ENCODE measurements around the gene TNIK.
"Not testable (repeated sequence)": the region's sequence is repeated elsewhere in the genome, so short reads cannot be mapped to it uniquely, and the experiment has no call there.

Gene TNIK

DNA sequence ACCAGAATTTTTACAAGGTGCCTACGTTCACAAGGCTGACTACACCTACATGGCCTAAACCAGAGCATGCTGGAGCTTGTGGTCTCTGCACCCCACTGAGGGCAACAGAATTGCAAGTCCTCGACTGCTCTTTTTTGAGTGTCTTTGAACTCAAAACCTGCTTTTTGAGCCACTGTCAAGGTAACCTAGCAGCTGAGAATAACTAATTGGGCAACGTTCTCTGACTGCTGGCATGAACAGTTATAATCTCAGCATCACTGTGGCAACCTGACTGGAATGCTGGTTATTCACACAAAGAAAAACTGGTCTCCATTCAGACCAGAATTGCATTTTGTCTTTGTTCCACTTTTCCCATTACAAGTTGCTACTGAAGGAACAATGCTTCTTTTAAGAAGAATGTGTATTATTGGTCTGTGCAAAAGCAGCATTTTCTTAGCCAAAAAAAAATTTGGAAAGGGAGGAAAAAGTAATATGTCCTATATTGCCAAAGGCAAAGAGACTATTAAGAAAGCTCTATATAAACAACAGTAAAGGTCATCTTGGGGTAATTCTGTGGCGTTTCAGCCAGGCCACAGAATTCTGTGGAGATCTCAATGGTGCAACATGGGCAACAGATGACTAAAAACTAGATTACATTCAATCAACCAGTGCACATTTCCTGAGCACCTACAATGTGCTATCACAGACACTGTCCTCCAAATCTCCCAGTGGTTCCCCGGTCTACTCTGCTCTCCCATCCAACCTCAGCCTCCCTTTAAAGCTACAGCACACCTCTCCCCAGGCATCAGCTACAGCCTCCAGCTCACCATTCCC, 76.8 kb downstream of the TNIK start:
- no peak for DNase-seq

DNA sequence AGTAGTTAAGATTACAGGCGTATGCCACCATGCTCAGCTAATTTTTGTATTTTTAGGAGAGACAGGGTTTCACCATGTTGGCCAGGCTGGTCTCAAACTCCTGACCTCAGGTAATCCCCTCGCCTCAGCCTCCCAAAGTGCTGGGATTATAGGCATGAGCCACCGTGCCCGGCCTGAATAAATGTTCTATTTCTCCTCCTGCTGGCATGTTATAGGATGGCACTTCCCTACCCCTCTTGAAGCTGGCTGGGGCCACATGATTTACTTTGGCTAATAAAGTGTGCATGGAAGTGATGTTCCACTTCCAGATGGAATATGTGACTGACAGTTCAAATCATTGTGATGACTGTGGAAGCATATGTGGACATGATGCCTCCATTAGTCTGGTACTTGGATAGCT, 77.9 kb downstream of the TNIK start:
- not testable (repeated sequence) for DNase-seq

DNA sequence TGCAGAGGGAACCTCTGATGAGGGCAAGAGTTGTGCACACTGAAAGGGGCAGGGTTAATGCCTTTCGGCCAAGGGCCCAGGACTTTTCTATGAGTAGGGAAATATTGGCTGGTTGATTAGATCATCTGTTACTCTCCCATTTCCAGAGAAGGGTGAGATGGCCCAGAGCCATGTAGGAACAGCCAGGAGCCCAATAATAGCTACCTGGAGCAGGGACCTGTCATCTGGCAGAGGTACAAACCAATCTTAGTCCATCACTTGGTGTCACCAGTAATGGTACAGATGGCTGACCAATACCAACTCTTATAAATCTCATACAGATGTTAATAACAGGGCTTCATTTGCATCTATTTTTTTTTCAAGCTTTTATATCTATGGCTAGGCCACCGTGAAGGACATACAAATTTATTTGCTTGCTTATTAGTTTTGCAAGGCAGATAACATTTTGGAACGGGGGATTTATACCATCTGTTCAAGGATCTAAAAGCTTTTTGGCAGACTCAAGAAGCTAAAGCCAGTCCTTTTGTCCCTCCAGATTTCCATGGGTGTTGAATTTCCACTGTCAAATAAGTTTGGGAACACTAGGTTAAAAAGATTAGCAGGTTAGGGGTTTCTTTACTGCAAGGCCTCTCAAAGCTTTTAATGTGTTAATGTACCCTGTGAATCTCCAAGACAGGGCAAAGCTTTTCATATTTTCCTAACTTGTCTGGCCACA, 79.3 kb downstream of the TNIK start:
- no peak for DNase-seq

DNA sequence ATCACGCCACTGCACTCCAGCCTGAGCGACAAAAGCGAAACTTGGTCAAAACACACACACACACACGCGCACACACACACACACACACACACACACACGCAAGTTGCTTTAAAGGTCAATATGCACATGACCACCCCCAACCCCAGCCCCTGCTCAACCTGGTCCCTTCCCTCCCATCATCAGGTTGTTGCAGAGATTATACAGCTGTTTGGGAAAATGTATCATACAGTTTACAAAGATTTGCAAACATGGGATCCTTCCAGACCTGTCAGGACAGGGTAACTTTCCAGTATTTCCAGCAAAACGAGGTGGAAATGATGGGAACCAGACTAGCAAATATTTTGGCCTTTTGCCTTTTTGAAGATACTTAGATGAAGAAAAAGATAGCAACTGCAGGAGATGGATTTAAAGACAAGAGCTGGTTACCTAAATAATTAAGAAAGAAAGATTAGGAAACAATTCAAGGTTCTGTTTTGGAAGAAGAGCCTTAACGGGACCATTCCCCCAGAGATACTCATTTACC, 80.2 kb downstream of the TNIK start:
- DNase-seq, result no peak

DNA sequence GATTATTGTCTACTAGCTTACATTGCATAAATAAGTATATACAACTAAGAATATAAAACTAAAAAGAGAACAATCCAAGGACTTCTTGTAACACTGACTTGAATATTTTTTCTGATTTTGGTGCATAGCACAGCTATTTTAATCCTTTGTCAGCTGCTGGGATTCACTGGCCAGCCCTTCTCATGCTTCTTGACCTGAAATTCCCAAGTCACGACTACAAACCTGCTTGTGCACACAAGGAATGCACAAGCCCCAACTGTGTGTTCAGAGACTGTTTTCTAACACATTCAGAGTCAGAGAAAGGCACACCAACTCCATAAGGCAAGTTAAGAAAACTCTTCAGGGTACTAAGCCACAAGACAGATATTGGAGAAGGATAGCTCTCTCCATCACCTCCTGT, 80.9 kb downstream of the TNIK start:
- no peak for DNase-seq

DNA sequence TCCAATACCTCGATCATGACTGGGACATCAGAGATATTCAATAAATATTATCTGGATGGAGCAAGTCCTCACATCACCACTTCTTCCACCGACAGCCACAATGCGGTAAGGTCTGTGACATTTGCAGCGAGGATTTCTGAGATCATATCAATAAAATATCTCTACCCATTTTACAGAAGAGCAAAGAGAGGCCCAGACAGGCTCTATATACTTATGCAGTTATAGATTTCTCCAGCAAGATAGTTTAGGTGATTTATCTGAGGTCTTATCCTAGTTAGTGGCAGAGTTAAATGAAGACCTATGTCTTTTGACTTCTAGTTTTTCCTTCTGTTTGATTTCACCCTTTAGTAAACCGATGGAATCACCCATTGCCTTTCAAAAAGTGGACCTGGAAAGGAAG, 81.6 kb downstream of the TNIK start:
- no peak for DNase-seq

DNA sequence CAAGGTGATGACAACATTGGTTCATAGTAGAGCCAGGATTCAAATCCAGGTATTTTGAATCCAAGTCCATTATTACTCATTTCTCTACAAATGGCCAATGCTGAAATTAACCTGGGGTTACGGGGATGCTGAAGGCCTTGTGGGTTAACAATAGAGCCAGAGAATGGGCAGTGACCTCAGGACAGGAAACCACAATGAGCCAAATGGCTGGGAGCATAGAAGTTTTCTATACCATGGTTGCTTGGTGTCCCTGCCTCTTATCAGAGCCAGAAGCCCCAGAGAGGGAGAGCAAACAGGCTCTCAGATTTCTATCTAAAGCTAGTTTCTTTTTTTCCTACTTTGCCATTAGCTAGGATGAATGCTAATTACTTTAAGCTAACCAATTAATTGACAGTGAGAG, 82.3 kb downstream of the TNIK start:
- DNase-seq, result no peak

DNA sequence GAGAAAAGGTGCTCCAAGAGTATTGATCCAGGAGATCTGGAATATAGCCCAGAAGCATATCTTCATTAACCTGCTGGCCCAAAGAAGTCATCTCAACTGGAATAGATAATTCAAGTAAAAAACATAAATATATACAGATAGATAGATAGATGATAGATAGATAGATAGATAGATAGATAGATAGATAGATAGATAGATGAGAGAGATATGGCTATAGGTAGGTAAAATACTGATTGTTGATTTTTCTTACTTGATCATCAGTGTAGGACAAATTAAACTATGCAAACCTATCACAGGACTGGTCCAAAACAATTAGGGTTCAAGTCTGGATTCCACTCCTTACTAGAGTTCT, 83.6 kb downstream of the TNIK start:
- no peak for DNase-seq

DNA sequence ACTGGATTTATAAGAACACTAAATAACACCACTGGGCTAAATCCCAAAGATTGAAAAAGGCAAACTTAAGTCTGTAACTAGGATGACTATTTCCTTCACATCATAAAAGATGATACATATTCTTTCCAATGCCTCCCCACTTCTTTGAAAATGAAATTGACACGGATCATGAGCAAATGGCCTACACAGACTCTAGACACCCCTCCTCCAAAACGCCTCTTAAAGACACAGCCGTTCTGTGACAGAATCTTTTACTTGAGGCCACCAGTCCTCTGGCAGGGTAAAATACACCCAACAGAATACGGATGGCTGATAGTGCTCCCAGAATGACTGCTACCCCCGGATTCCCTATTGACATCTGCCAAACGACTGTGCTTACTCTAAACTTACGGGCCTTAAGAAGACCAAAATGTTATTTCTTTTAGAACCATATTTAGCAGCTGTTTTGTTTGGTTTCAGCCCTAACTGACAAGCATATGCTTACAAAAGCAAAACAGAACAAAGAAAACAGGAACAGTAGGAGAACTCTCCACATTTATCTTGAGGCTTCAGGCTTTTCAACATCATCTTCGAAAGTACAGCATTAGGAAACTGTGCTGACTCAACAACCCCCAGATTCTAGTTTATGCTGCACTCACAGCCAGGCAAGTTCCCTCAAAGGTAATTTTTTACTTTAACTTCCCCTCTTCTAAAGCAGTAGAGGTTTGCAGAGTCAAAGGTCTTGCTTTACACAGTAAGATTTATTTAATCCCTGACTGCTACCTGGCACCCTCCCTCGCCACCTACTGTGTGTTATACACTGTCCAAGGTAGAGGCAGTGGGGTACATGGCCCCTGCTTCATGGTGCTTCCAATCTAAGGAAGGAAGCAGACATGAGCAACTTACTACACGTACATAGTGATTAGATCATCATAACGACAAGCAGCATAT, 84.3 kb downstream of the TNIK start:
- DNase-seq, result no peak

DNA sequence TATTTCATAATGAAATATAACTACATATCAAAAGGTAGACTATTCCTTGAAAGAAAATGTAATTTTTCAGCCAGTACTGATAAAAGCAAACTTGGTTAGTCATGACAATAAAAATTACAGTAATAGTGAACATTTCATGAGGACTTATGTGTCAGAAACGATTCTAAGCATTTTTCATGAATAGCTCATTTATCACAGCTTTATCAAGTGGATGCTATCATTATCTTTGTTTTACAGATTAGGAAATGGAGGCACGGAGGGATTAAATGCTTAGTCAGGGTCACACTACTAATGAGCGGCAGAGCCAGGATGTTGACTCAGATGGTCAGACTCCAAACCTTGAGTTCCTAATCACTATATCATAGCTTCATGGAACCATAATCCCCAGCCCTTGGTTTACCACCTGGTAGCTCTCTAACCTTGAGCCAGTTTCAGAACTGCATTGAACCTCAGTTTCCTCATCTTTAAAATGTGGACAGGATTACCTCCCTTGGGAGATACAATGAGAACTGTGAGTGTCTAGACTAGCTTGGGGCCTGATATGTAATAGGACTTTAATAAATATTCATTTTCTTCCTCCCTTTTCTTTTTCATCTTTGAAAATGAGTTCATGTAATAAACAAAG, 85.4 kb downstream of the TNIK start:
- no peak for DNase-seq

DNA sequence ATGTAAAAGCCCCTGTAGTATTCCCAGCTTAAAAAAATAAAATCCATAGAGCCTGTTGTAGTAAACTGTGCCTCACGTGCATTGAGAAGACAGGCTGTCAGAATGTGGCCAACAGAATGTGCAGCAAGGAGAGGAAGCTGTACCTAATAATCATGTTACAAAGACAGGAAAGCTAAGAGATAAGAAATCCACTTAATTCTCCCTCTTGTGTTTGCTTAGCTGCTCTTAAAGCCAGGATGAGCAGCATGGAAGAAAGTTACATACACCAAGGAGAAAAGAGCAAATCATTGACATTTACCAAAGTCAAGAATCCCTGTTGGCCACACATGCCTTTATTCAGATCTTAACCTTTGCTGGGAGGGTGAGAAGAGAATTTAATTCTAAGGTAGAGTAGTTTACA, 85.9 kb downstream of the TNIK start:
- no peak for DNase-seq

DNA sequence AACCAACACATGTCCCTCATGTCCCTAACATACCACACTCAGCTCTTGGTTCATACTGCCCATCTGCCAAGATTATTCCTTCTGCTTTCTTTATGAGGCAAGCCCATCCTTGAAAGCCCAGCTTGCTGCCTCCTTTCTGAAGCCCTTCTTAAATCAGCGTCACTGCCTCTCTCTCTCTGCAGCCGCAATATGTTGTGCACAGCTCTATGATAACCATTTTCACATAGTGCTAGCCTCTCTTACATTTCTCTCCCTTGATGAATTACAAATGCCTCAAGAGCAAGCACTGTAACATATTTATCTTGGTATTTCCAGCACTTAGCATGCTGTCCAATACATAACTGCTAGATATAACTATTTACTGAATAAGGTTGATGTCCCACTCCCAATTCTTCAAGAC, 86.5 kb downstream of the TNIK start:
- DNase-seq, result no peak

DNA sequence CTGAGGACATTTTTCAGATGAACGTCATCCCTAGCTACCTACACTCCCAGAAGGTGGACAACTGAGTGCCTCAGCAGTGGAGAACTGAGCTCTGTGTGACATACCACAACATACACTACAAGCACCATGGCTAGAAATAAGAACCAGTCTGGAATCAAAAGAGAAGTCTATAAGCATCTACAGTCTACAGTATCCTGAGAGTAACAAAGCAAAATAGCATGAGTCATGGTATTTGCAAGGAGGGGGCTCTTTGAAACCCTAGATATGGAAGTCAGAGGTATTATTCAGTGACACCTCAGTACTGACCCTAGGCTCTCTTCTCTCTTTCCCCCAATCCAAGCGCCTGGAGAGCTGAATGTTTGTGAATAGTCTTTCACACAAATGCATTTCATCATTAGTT, 87.5 kb downstream of the TNIK start:
- DNase-seq, result no peak

DNA sequence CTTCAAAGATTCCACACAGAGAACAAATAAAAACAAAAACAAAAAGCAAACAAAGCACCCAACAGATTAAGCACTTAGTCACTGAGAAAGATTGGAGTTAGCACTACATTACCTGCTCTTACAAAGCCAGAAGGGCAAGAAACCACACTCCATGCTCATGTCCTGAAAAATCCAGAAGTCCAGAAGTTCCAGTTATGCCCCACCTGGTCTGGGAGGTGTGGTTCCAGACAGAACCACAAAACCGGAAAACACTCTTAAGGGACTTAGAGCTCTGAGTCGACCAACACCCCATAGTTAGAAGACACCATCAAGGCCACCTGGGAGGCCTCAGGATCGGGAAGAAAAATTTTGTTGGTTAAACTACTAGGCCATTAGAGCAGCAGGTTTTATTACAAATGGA, 88.9 kb downstream of the TNIK start:
- no peak for DNase-seq

DNA sequence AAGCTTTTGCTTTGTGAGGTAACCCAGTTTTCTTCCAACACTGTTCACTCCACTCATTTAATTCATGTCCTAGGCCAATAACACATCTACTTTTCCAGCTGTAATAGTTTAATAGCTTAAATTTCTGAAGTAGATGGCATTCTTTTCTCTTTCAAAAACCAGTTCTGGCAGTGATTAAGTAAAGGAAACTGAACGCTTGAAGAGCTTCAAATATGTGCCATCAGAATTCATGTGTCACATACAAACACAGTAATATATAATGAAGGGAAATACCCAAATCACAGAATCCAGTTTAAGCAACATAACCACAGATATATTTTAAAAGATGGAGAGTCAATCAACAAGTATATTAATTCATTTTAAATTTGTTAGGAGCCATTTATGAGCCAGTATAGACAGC, 91.0 kb downstream of the TNIK start:
- DNase-seq, result no peak

DNA sequence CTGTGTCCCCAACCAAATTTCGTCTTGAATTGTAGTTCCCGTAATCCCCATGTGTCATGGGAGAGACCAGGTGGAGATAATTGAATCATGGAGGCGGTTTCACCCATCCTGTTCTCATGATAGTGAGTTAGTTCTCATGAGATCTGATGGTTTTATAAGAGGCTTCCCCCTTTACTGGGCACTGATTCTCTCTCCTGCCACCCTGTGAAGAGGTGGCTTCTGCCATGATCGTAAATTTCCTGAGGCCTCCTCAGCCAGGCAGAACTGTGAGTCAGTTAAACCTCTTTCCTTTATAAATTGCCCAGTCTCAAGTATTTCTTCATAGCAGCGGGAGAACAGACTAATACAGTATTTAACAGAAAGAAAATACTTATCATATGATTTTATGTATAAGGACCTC, 93.5 kb downstream of the TNIK start:
- not testable (repeated sequence) for DNase-seq

DNA sequence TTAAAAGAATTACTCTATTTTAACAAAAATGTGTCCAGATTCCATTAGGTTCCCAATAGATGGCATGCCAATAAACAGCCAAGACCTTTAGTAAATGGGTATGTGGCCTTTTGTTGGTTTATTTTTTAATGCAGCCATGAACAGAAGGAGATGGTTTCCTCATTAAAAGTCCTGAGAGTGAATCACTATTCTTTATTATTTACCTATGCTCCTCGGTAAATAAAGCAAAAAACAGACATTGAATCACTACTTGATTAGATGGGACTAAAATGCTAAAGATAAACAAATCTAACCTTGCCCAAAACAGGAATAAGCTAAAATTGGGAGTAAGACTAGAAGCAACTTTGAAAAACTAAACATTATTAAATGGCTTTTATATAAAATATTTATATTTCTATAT, 94.2 kb downstream of the TNIK start:
- DNase-seq, result no peak

DNA sequence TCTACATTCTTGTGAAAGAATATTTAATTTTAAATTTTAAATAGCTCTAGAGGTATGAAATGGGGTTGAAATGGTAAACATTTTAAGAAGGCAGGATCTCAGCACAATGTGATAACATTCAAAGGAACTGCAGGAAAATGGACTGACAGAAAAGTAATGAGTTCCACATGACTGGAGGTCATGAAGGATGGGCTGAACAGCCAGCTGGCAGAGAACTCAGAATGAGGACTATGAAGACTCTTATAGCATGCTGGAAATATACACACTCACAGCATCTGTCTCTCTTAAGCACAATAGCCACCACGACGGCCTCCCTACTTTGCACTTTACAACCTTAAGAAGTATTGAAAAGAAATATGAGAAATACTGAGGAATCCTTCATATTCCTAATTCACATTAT, 94.7 kb downstream of the TNIK start:
- no peak for DNase-seq

DNA sequence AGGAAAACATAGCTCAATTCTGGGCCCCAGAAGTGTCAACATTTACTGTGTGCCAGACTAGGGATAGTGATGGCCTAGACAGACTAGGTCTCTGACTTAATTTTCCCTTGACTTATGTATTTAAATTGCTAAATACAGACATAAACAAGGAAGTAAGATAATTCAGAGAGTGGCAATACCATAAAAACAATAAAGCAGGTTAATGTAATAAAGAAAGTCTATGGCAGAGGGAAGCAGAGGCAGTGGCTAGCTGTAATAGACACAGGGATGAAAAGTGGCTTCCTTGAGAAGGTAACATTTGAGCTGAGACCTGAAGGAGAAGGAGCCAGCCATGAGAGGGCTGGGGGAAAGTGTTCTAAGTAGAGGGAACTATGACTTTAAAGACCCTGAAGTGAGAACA, 95.7 kb downstream of the TNIK start:
- no peak for DNase-seq

DNA sequence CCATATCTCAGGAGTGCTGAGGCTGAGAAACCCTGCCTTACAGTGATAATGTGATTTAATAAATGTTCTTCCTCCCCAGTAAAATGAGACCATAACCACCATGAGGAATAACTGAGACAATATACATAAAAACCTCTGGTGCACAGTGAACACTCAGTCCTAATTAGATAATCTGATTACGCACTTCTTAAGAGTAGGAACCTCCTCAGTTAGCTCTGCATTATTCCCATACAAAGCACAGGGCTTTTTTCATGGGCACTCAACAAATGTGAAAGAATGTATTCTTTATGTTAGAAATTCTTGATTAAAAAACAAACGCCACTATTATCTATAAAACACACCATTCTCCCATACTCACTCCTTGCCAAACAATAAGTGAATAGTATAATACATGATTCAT, 97.0 kb downstream of the TNIK start:
- DNase-seq, result no peak

DNA sequence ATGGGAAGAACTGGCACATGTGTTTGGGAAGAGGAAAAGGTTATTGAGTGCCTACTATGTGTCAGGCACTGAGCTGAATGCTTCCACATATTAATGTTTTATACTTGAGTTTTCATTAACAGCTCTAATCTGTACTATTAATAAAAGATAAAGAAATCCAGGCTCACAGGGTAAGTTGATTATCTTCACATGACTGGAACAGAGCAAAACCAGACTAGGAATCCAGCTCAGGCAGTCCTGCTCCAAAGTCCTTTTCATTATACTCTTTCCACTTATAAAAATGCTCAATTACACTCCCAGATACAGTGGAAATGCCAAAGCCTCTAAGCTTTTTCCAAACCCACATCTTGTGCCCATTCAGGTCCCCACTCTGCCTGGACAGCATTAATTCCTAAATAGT, 97.6 kb downstream of the TNIK start:
- DNase-seq, result no peak

DNA sequence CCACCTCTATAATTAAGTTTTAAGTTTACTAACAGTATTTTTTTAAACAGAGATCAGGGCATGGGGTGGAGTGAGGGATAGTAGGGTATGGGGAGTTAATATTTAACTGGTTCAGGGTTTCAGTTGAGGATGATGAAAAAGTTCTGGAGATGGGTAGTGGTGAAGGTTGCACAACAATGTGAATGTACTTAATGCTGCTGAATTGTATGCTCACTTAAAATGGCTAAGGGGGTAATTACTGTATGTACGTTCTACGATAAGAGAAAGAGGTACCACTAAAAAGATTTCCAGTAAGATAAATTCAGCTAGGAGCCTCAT, 101.4 kb downstream of the TNIK start:
- DNase-seq, result no peak

DNA sequence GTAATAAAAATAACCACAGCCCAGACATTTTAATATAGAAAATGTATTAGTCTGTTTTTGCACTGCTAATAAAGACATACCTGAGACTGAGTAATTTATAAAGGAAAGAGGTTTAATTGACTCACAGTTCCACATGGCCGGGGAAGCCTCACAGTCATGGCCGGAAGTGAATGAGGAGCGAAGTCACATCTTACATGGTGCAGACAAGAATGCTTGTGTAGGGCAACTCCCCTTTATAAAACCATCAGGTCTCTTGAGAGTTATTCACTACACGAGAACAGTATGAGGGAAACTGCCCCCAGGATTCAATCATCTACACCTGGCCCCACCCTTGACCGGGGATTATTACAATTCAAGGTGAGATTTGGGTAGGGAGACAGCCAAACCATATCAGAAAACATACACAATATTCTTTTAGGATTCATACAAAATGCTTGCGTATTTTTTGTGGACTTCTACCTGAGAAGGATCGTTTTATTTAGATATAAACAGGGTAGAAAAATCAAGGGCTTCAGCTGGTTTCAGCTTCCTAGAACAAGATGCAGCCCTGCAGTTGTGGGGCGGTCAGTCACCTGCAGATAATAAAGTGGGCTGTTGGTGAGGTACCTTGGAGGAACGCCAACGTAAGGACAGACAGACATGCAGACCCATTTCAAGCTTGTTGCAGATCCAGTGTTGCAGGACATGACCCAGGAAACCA, 101.9 kb downstream of the TNIK start:
- no peak for DNase-seq
